H1 (cell line): ENCODE measurements around the gene RNF130. TPM values are rescaled to one million over a fixed set of nuclear protein-coding genes. Genes with fewer than 3 reads are reported as not detected.

Experiments used
- CTCF ChIA-PET: fragments of 300-600 bp; sonication (Branson Sonifier 250); formaldehyde crosslinking; loops from one replicate; lab custom pipeline; 2021; ENCODE audit not compliant: partially characterized antibody; lab: Charles Lee
- POLR2A ChIA-PET: fragments of 300-600 bp; sonication (Branson Sonifier 250); formaldehyde crosslinking; loops from one replicate; lab custom pipeline; 2021; ENCODE audit warnings: inconsistent platforms; ENCODE audit not compliant: partially characterized antibody; lab: Charles Lee
- DNase-seq, 2 experiments: peaks; one replicate each; pipeline versions ENCODE4 v3.0.0 to v3.0.0-alpha.2; 2010 to 2022; ENCODE audit warnings: low spot score in 2 of 2, low read depth in 1 of 2, mixed read lengths in 1 of 2
- FAIRE-seq: peaks from 2 replicates; lab custom pipeline; 2011; peaks lifted over from hg19 to GRCh38; lab: Jason Lieb, UNC
- H2AFZ ChIP-seq: 2 replicates; pipeline ENCODE4 v1.8.1; 2012; ENCODE audit warnings: low read length, inconsistent platforms
- H2AK5ac ChIP-seq: 2 replicates; pipeline ENCODE4 v1.6.1; 2013; ENCODE audit warnings: low read depth, low read length
- H2BK120ac ChIP-seq: replicated peaks from 2 replicates; pipeline ENCODE3; 2013; ENCODE audit warnings: low read depth, low read length, inconsistent platforms
- H2BK12ac ChIP-seq: 2 replicates; pipeline ENCODE4 v1.6.1; 2013; ENCODE audit warnings: low read depth, low read length
- H2BK15ac ChIP-seq: 2 replicates; pipeline ENCODE4 v1.6.1; 2013; ENCODE audit warnings: low read length
- H2BK20ac ChIP-seq: 2 replicates; pipeline ENCODE4 v1.6.1; 2013; ENCODE audit warnings: low read length
- H2BK5ac ChIP-seq: 2 replicates; pipeline ENCODE4 v1.6.1; 2013; ENCODE audit warnings: low read depth, low read length
- H3K14ac ChIP-seq: 2 replicates; pipeline ENCODE4 v1.6.1; 2013; ENCODE audit warnings: inconsistent platforms; ENCODE audit not compliant: insufficient read length
- H3K18ac ChIP-seq: 2 replicates; pipeline ENCODE4 v1.6.1; 2013; ENCODE audit warnings: low read length; ENCODE audit errors: extremely low read depth
- H3K23ac ChIP-seq: 2 replicates; pipeline ENCODE4 v1.6.1; 2013; ENCODE audit warnings: inconsistent platforms; ENCODE audit not compliant: insufficient read length
- H3K23me2 ChIP-seq: 2 replicates; pipeline ENCODE4 v1.6.1; 2013; ENCODE audit warnings: low read depth, low read length
- H3K27ac ChIP-seq: 2 replicates; pipeline ENCODE4 v1.6.1; 2011; ENCODE audit warnings: low read depth, low read length, inconsistent platforms
- H3K27me3 ChIP-seq, 4 experiments: replicated peaks in 1 of 4; 1 replicate in 1 of 4; 2 replicates in 3 of 4; pipeline versions ENCODE4 v1.6.1 to v1.8.1; 2011 to 2013; ENCODE audit warnings: low read length in 3 of 4, mild to moderate bottlenecking in 3 of 4, inconsistent platforms in 2 of 4, mixed read lengths in 2 of 4, moderate library complexity in 1 of 4; ENCODE audit not compliant: control insufficient read depth in 3 of 4, insufficient read depth in 3 of 4; ENCODE audit errors: extremely low read depth in 1 of 4
- H3K36me3 ChIP-seq, 4 experiments: 2 replicates each; pipeline versions ENCODE4 v1.6.1 to v1.8.1; 2011 to 2013; ENCODE audit warnings: mild to moderate bottlenecking in 4 of 4, low read length in 3 of 4, moderate library complexity in 2 of 4, control low read depth in 1 of 4, inconsistent platforms in 1 of 4; ENCODE audit not compliant: insufficient read depth in 4 of 4, control insufficient read depth in 2 of 4
- H3K4ac ChIP-seq: replicated peaks from 2 replicates; pipeline ENCODE3; 2013; ENCODE audit warnings: low read length, low read depth, mixed read lengths, inconsistent platforms; ENCODE audit not compliant: insufficient read length
- H3K4me1 ChIP-seq, 4 experiments: replicated peaks in 1 of 4; 1 replicate in 1 of 4; 2 replicates in 3 of 4; pipeline versions ENCODE4 v1.6.1 to v1.8.1; 2011 to 2013; ENCODE audit warnings: low read length in 3 of 4, inconsistent platforms in 2 of 4, mixed read lengths in 1 of 4; ENCODE audit not compliant: insufficient read depth in 4 of 4, control insufficient read depth in 3 of 4
- H3K4me2 ChIP-seq, 2 experiments: 2 replicates each; pipeline versions ENCODE4 v1.6.1 to v1.8.1; 2011 to 2013; ENCODE audit warnings: low read depth in 2 of 2, low read length in 2 of 2, control low read depth in 1 of 2, inconsistent platforms in 1 of 2, mild to moderate bottlenecking in 1 of 2; ENCODE audit not compliant: insufficient read depth in 1 of 2
- H3K4me3 ChIP-seq, 4 experiments: fragments of 200-600, 300-600 bp in 1 of 4; sonication (generic), shearing (Covaris generic), sonication (Bioruptor Twin) in 1 of 4; 2 replicates each; pipeline versions ENCODE4 v1.5.1 to v1.8.1; 2011 to 2016; ENCODE audit warnings: low read length in 4 of 4, low read depth in 3 of 4, control low read depth in 2 of 4, inconsistent platforms in 2 of 4, mild to moderate bottlenecking in 2 of 4, mixed read lengths in 1 of 4, moderate library complexity in 1 of 4; ENCODE audit not compliant: insufficient read depth in 2 of 4; ENCODE audit errors: extremely low read depth in 1 of 4
- H3K56ac ChIP-seq: replicated peaks from 2 replicates; pipeline ENCODE3; 2013; ENCODE audit warnings: low read depth, mild to moderate bottlenecking, mixed read lengths, low read length, inconsistent platforms; ENCODE audit not compliant: insufficient read length
- H3K79me1 ChIP-seq: 2 replicates; pipeline ENCODE4 v1.6.1; 2013; ENCODE audit warnings: low read depth, low read length, control low read depth
- H3K79me2 ChIP-seq, 2 experiments: 2 replicates each; pipeline versions ENCODE4 v1.6.1 to v1.8.1; 2012 to 2013; ENCODE audit warnings: low read length in 2 of 2, mild to moderate bottlenecking in 2 of 2, inconsistent platforms in 1 of 2; ENCODE audit not compliant: insufficient read depth in 2 of 2, control insufficient read depth in 1 of 2
- H3K9ac ChIP-seq, 4 experiments: replicated peaks in 1 of 4; 1 replicate in 1 of 4; 2 replicates in 3 of 4; pipeline versions ENCODE4 v1.6.1 to v1.8.1; 2011 to 2013; ENCODE audit warnings: low read depth in 3 of 4, low read length in 3 of 4, control low read depth in 2 of 4, mild to moderate bottlenecking in 2 of 4, moderate library complexity in 2 of 4, inconsistent platforms in 1 of 4; ENCODE audit errors: extremely low read depth in 1 of 4
- H3K9me3 ChIP-seq, 2 experiments: 2 replicates each; pipeline versions ENCODE4 v1.6.1 to v1.8.1; 2012 to 2013; ENCODE audit warnings: mild to moderate bottlenecking in 2 of 2, moderate library complexity in 2 of 2, control low read depth in 1 of 2, inconsistent platforms in 1 of 2, low read depth in 1 of 2, low read length in 1 of 2, mixed read lengths in 1 of 2; ENCODE audit not compliant: insufficient read depth in 2 of 2
- H4K20me1 ChIP-seq, 2 experiments: replicated peaks in 1 of 2; 2 replicates each; pipeline versions ENCODE3 to v1.8.1; 2011 to 2013; ENCODE audit warnings: inconsistent platforms in 2 of 2, low read length in 2 of 2, mild to moderate bottlenecking in 1 of 2; ENCODE audit not compliant: insufficient read depth in 2 of 2, control insufficient read depth in 1 of 2
- H4K5ac ChIP-seq: 2 replicates; pipeline ENCODE4 v1.6.1; 2013; ENCODE audit warnings: low read length, low read depth, mixed read lengths, inconsistent platforms; ENCODE audit not compliant: insufficient read length
- H4K8ac ChIP-seq: 2 replicates; pipeline ENCODE4 v1.8.0; 2013; ENCODE audit warnings: mild to moderate bottlenecking, moderate library complexity, low read length, inconsistent platforms; ENCODE audit not compliant: insufficient read depth; ENCODE audit errors: extremely low read depth
- H4K91ac ChIP-seq: replicated peaks from 2 replicates; pipeline ENCODE3; 2013; ENCODE audit warnings: low read length, mixed read lengths, inconsistent platforms; ENCODE audit not compliant: insufficient read length
- E2F6 ChIP-seq: IDR thresholded peaks from 2 replicates; pipeline ENCODE4 v1.6.1; 2012; ENCODE audit warnings: inconsistent platforms
- EZH2 ChIP-seq: fragments of 200-600 bp; sonication (generic); IDR thresholded peaks from 2 replicates; pipeline ENCODE4 v1.7.1; 2012; ENCODE audit warnings: low read depth, mild to moderate bottlenecking, moderate library complexity, low read length, inconsistent platforms; ENCODE audit not compliant: severe bottlenecking
- KDM4A ChIP-seq: IDR thresholded peaks from one replicate; pipeline ENCODE4 v1.7.1; 2012; ENCODE audit warnings: low read depth, mild to moderate bottlenecking, moderate library complexity, low read length, inconsistent platforms; ENCODE audit not compliant: severe bottlenecking
- MAX ChIP-seq: IDR thresholded peaks from 2 replicates; pipeline ENCODE4 v1.6.1; 2012; ENCODE audit warnings: inconsistent platforms
- NRF1 ChIP-seq: IDR thresholded peaks from 2 replicates; pipeline ENCODE4 v1.6.1; 2011; ENCODE audit warnings: mild to moderate bottlenecking, low read depth, low read length, improper control_type of control experiment
- POU5F1 ChIP-seq: IDR thresholded peaks from 2 replicates; pipeline ENCODE4 v1.6.1; 2011; ENCODE audit warnings: low read depth, mild to moderate bottlenecking, low read length, moderate library complexity
- SAP30 ChIP-seq: fragments of 300-600 bp; sonication (generic); IDR thresholded peaks from 2 replicates; pipeline ENCODE4 v1.7.1; 2012; ENCODE audit warnings: low read length, moderate library complexity, mild to moderate bottlenecking, inconsistent platforms; ENCODE audit not compliant: insufficient read depth, insufficient replicate concordance
- SP1 ChIP-seq: IDR thresholded peaks from 2 replicates; pipeline ENCODE4 v1.6.1; 2011; ENCODE audit warnings: low read depth, low read length
- SP4 ChIP-seq: IDR thresholded peaks from 2 replicates; pipeline ENCODE4 v1.6.1; 2012; ENCODE audit warnings: low read length, inconsistent platforms
- WGBS, 2 experiments: shearing (Covaris generic) in 1 of 2; methylation state at CpG; one replicate each; pipeline versions ENCODE4 v1.1.6 to v1.1.7; 2013 to 2015; ENCODE audit warnings: low lambda C conversion rate in 2 of 2, mixed read lengths in 2 of 2, inconsistent platforms in 1 of 2, low coverage in 1 of 2, missing lambda C conversion rate in 1 of 2; ENCODE audit not compliant: insufficient replicate concordance in 2 of 2, insufficient coverage in 1 of 2, insufficient read length in 1 of 2; ENCODE audit errors: extremely low coverage in 1 of 2, missing lambda C conversion rate in 1 of 2; 5-methylcytosine and 5-hydroxymethylcytosine counted together
- polyA plus RNA-seq, 7 experiments: library from polyadenylated mRNA; depleted of rRNA in 3 of 7; stranded (reverse) in 5 of 7; unstranded in 2 of 7; fragments of >200 nt in 5 of 7; fragments of 200-250 nt in 2 of 7; gene quantifications; 1 replicate in 5 of 7; 2 replicates in 1 of 7; 4 replicates in 1 of 7; pipeline versions ENCODE4 v1.2.1 to v1.2.3, GENCODE V29; 2011 to 2013; ENCODE audit warnings: missing spikeins in 2 of 7, mixed read lengths in 2 of 7
- total RNA-seq: library from RNA; stranded (reverse); fragmentation: NEBNext Ultra II Directional; extraction: Animal tissue kit (Norgen Biotek cat#: 25700); gene quantifications from 2 replicates; pipeline ENCODE4 v1.2.1, GENCODE V29; 2021

The RNF130 gene
- total and polyA plus RNA-seq, 2 of the 8 experiments (the other 6 are each of a cell fraction or from before 2014, with no cell fraction given) = 65.1 to 70.0 TPM

- Histone ChIP-seq H3K4me3 (peak overlapping the region; percentile 78 to 94 (median 93)), H2BK120ac (no peak overlapping the region), H3K23me2 (peaks cover 14% of the 10 kb centered on the region), H3K79me1 (peaks cover 6% of the 10 kb centered on the region; the same call in 1 of the 2 replicates), H4K8ac (peak overlapping the region; percentile 86), H3K18ac (peak overlapping the region; percentile 86; the same call in 1 of the 2 replicates), H3K14ac (no peak overlapping the region), H2BK5ac (no peak overlapping the region; the same call in 1 of the 2 replicates), H3K56ac (no peak overlapping the region), H2BK12ac (0 out of 2 replicates have a peak overlapping the region, but pooled peaks have one; percentile 55), H3K27ac (0 out of 2 replicates have a peak overlapping the region, but pooled peaks have one; percentile 42), H3K9me3 (peaks cover 8 to 12% of the 10 kb centered on the region in 2 experiments), H3K4me2 (peak overlapping the region; percentile 88 to 98), H3K23ac (no peak overlapping the region), H4K20me1 (peaks cover 2 to 10% of the 10 kb centered on the region in 2 experiments), H4K91ac (no peak overlapping the region), H3K9ac (peak overlapping the region; percentile 68 to 97 (median 90)), H3K27me3 (peaks cover 6 to 18% (median 16%) of the 10 kb centered on the region in 4 experiments), H3K79me2 (peaks cover 14 to 54% of the 10 kb centered on the region in 2 experiments), H2BK15ac (0 out of 2 replicates have a peak overlapping the region, but pooled peaks have one; percentile 23), H2AFZ (peak overlapping the region; percentile 8; the same call in 1 of the 2 replicates), H3K36me3 (peaks cover 0 to 5% (median 0%) of the 10 kb centered on the region in 4 experiments; a peak in 1 of 8 replicates), H3K4me1 (peaks cover 2 to 11% (median 8%) of the 10 kb centered on the region in 4 experiments; a peak in 4 of 7 replicates), H3K4ac (no peak overlapping the region), H2AK5ac (no peak overlapping the region), H4K5ac (no peak overlapping the region), H2BK20ac (no peak overlapping the region)
- TF ChIP-seq EZH2 (peak; percentile 24), NRF1 (no peak), KDM4A (peak; percentile 90), SP1 (no peak), E2F6 (peak; percentile 58; the same call in 1 of the 2 replicates), SAP30 (peak; percentile 12), POU5F1 (no peak), MAX (0 out of 2 replicates have a peak, but pooled peaks have one; percentile 1), SP4 (no peak)
- DNase-seq (peak in 1 of 2 experiments; percentile 76), FAIRE-seq (no peak)
- ChIA-PET CTCF (interaction anchor here (2.3 kb wide), 1 partner anchor 21 kb away, joined by 7 read pairs; no protein-coding TSS in a partner anchor), POLR2A (interaction anchor here (1.1 to 3.1 kb wide), 6 partner anchors 10 to 19 kb away, joined by 3 to 40 read pairs (median 8); no protein-coding TSS in a partner anchor)
- 4% methylated on average over 23 of the region's 48 CpGs; no CpG with 5 or more reads in 1 of the 2 experiments for WGBS, 2 experiments
These were observed 616 bp downstream of the RNF130 start for GRCh38 chr5:180070756-180071530.
